Measurements from ENCODE around the gene TMC2. TPM values are rescaled to one million over a fixed set of nuclear protein-coding genes. Genes with fewer than 3 reads are reported as not detected.

TMC2 gene
- total RNA-seq, 1 donor from 2014 or later, result not detected

GRCh38 chr20:2602046-2602735, 65.8 kb downstream of the TMC2 start:
- H3K9me3 Mint-ChIP-seq (ENCODE audit: unreplicated experiment), result peaks cover 3% of the 10 kb centered on the region
- no peak overlapping the region for H3K4me3 Mint-ChIP-seq (ENCODE audit: unreplicated experiment)
- H3K4me1 Mint-ChIP-seq (ENCODE audit: low read depth, unreplicated experiment), result peaks cover 15% of the 10 kb centered on the region
- no peak overlapping the region for H3K27ac Mint-ChIP-seq (ENCODE audit: unreplicated experiment)
- no peak for TF ChIP-seq CTCF (IDR thresholded peaks at IDR 0.05; ENCODE audit: partially characterized antibody, unreplicated experiment)
- DNase-seq, result no peak
- peaks cover 12% of the 10 kb centered on the region for H3K36me3 Mint-ChIP-seq (ENCODE audit: unreplicated experiment)
- H3K27me3 Mint-ChIP-seq (ENCODE audit: unreplicated experiment), result peaks cover 3% of the 10 kb centered on the region

GRCh38 chr20:2602746-2603145, 66.4 kb downstream of the TMC2 start:
- peaks cover 14% of the 10 kb centered on the region for H3K4me1 Mint-ChIP-seq (ENCODE audit: low read depth, unreplicated experiment)
- H3K9me3 Mint-ChIP-seq (ENCODE audit: unreplicated experiment), result peaks cover 7% of the 10 kb centered on the region
- peaks cover 3% of the 10 kb centered on the region for H3K27me3 Mint-ChIP-seq (ENCODE audit: unreplicated experiment)
- H3K4me3 Mint-ChIP-seq (ENCODE audit: unreplicated experiment), result no peak overlapping the region
- TF ChIP-seq CTCF (IDR thresholded peaks at IDR 0.05; ENCODE audit: partially characterized antibody, unreplicated experiment), result no peak
- peaks cover 16% of the 10 kb centered on the region for H3K36me3 Mint-ChIP-seq (ENCODE audit: unreplicated experiment)
- DNase-seq, result no peak
- no peak overlapping the region for H3K27ac Mint-ChIP-seq (ENCODE audit: unreplicated experiment)

GRCh38 chr20:2603816-2604505, 67.6 kb downstream of the TMC2 start:
- Mint-ChIP-seq H3K4me1 (ENCODE audit: low read depth, unreplicated experiment) (peaks cover 6% of the 10 kb centered on the region), H3K36me3 (ENCODE audit: unreplicated experiment) (peaks cover 16% of the 10 kb centered on the region), H3K27ac (ENCODE audit: unreplicated experiment) (no peak overlapping the region), H3K4me3 (ENCODE audit: unreplicated experiment) (no peak overlapping the region), H3K27me3 (ENCODE audit: unreplicated experiment) (no peaks in the 10 kb centered on the region), H3K9me3 (ENCODE audit: unreplicated experiment) (peaks cover 7% of the 10 kb centered on the region)
- no peak for TF ChIP-seq CTCF (IDR thresholded peaks at IDR 0.05; ENCODE audit: partially characterized antibody, unreplicated experiment)
- DNase-seq, result no peak

- Mint-ChIP-seq H3K4me3 (ENCODE audit: unreplicated experiment) (no peak overlapping the region), H3K27ac (ENCODE audit: unreplicated experiment) (no peak overlapping the region), H3K4me1 (ENCODE audit: low read depth, unreplicated experiment) (peaks cover 6% of the 10 kb centered on the region), H3K27me3 (ENCODE audit: unreplicated experiment) (no peaks in the 10 kb centered on the region), H3K36me3 (ENCODE audit: unreplicated experiment) (peaks cover 16% of the 10 kb centered on the region), H3K9me3 (ENCODE audit: unreplicated experiment) (peaks cover 7% of the 10 kb centered on the region)
- DNase-seq, result no peak
- TF ChIP-seq CTCF (IDR thresholded peaks at IDR 0.05; ENCODE audit: partially characterized antibody, unreplicated experiment), result no peak
Observed at GRCh38 chr20:2604506-2604835, 68.1 kb downstream of the TMC2 start.

GRCh38 chr20:2606507-2607006, 70.2 kb downstream of the TMC2 start:
- H3K9me3 Mint-ChIP-seq (ENCODE audit: unreplicated experiment), result peaks cover 5% of the 10 kb centered on the region
- H3K4me1 Mint-ChIP-seq (ENCODE audit: low read depth, unreplicated experiment), result peaks cover 8% of the 10 kb centered on the region
- H3K4me3 Mint-ChIP-seq (ENCODE audit: unreplicated experiment), result no peak overlapping the region
- TF ChIP-seq CTCF (IDR thresholded peaks at IDR 0.05; ENCODE audit: partially characterized antibody, unreplicated experiment), result no peak
- H3K36me3 Mint-ChIP-seq (ENCODE audit: unreplicated experiment), result peaks cover 16% of the 10 kb centered on the region
- H3K27me3 Mint-ChIP-seq (ENCODE audit: unreplicated experiment), result peaks cover 2% of the 10 kb centered on the region
- H3K27ac Mint-ChIP-seq (ENCODE audit: unreplicated experiment), result no peak overlapping the region
- no peak for DNase-seq
